GM12878 (cell line): ENCODE results near the gene EDEM3. TPM values are rescaled to one million over a fixed set of nuclear protein-coding genes. Genes with fewer than 3 reads are reported as not detected.

Experiments
- ATAC-seq: fragments of 200-7000 bp; cut with Tn5 transposase; 3 replicates; pipeline ENCODE4 v1.9.1; 2020; ENCODE audit warnings: mild to moderate bottlenecking, moderate library complexity
- BruUV-seq: library from RNA; stranded (reverse); fragments of 400-500 nt; replicated peaks from 2 replicates; lab custom pipeline; 2021; lab: Mats Ljungman, UMichigan
- CTCF ChIA-PET: fragments of 300-600 bp; sonication (Branson Sonifier 250); formaldehyde crosslinking; extraction: SDS; loops from one replicate; lab custom pipeline; 2021; ENCODE audit warnings: inconsistent platforms; lab: Yijun Ruan, JAX
- POLR2A ChIA-PET: fragments of 350-600 bp; formaldehyde crosslinking; extraction: SDS; loops from one replicate; lab custom pipeline; 2021; ENCODE audit warnings: inconsistent platforms; lab: Charles Lee
- RAD21 ChIA-PET: fragments of 300-600 bp; sonication (Branson Sonifier 250); formaldehyde crosslinking; loops from one replicate; lab custom pipeline; 2023; ENCODE audit warnings: antibody characterized with exemption; ENCODE audit not compliant: unreplicated experiment; lab: Charles Lee
- SMC1A ChIA-PET: fragments of 300-600 bp; sonication (Branson Sonifier 250); formaldehyde crosslinking; loops from one replicate; lab custom pipeline; 2023; ENCODE audit not compliant: unreplicated experiment, uncharacterized antibody; lab: Charles Lee
- DNase-seq: peaks from one replicate; pipeline ENCODE4 v3.0.0-alpha.2; 2011; ENCODE audit warnings: low read depth, low spot score
- FAIRE-seq: peaks from 3 replicates; lab custom pipeline; 2011; peaks lifted over from hg19 to GRCh38; lab: Jason Lieb, UNC
- H2AFZ ChIP-seq: 2 replicates; pipeline ENCODE4 v1.6.0; 2011; ENCODE audit warnings: low read depth, low read length, control low read depth; ENCODE audit not compliant: control insufficient read depth
- H3K27ac ChIP-seq: 2 replicates; pipeline ENCODE4 v1.5.1; 2011; ENCODE audit warnings: control low read depth; ENCODE audit not compliant: control insufficient read depth, insufficient read depth
- H3K27me3 ChIP-seq, 2 experiments: replicated peaks in 1 of 2; 2 replicates each; pipeline versions ENCODE4 v1.6.0 to v1.6.1; 2011; ENCODE audit warnings: low read length in 1 of 2; ENCODE audit not compliant: control insufficient read depth in 2 of 2, insufficient read depth in 2 of 2
- H3K36me3 ChIP-seq, 2 experiments: 2 replicates each; pipeline ENCODE4 v1.5.1; 2011; ENCODE audit warnings: low read length in 1 of 2; ENCODE audit not compliant: control insufficient read depth in 2 of 2, insufficient read depth in 2 of 2
- H3K4me1 ChIP-seq: 2 replicates; pipeline ENCODE4 v1.6.1; 2011; ENCODE audit warnings: mild to moderate bottlenecking, low read length, moderate library complexity, mixed read lengths; ENCODE audit not compliant: control insufficient read depth, insufficient read depth
- H3K4me2 ChIP-seq: 2 replicates; pipeline ENCODE4 v1.6.0; 2011; ENCODE audit warnings: control low read depth; ENCODE audit not compliant: control insufficient read depth, insufficient read depth
- H3K4me3 ChIP-seq: fragments of 200-600 bp; sonication (generic); 2 replicates; pipeline ENCODE4 v1.5.1; 2016
- H3K79me2 ChIP-seq: 2 replicates; pipeline ENCODE4 v1.6.0; 2011; ENCODE audit warnings: low read length; ENCODE audit not compliant: control insufficient read depth, insufficient read depth
- H3K9ac ChIP-seq: 2 replicates; pipeline ENCODE4 v1.8.0; 2011; ENCODE audit warnings: low read length, control low read depth, mixed read lengths; ENCODE audit not compliant: control insufficient read depth, insufficient read depth
- H3K9me3 ChIP-seq: replicated peaks from 3 replicates; pipeline ENCODE4 v1.5.1; 2011; ENCODE audit warnings: mild to moderate bottlenecking, low read length; ENCODE audit not compliant: control insufficient read depth, insufficient read depth
- H4K20me1 ChIP-seq: 2 replicates; pipeline ENCODE4 v1.6.0; 2011; ENCODE audit not compliant: control insufficient read depth, insufficient read depth
- BACH1 ChIP-seq: fragments of 450-650 bp; IDR thresholded peaks from 2 replicates; pipeline ENCODE4 v1.6.1; 2017; ENCODE audit warnings: mild to moderate bottlenecking, borderline replicate concordance
- IRF5 ChIP-seq: fragments of 450-650 bp; IDR thresholded peaks from 2 replicates; pipeline ENCODE4 v1.6.1; 2017; ENCODE audit warnings: borderline replicate concordance
- RCOR1 ChIP-seq: conservative IDR thresholded peaks from 2 replicates; pipeline ENCODE4 v1.6.1; 2012; ENCODE audit warnings: low read depth, low read length, improper control_type of control experiment
- WGBS: methylation state at CpG from one replicate; pipeline ENCODE4 v1.1.6; 2016; ENCODE audit warnings: low lambda C conversion rate; ENCODE audit not compliant: insufficient replicate concordance, insufficient coverage; ENCODE audit errors: missing lambda C conversion rate; 5-methylcytosine and 5-hydroxymethylcytosine counted together
- in situ Hi-C: fragments of 300-500 bp; cut with MboI; formaldehyde crosslinking; loops from 9 replicates; pipeline ENCODE4 v1.14.3; 2018; ENCODE audit warnings: mixed read lengths
- intact Hi-C: fragments of 100-400 bp; cut with micrococcal nuclease; formaldehyde crosslinking; loops from one replicate; pipeline ENCODE4 v1.14.2; 2022; ENCODE audit not compliant: unreplicated experiment
- polyA plus RNA-seq, 11 experiments: library from polyadenylated mRNA; depleted of rRNA in 4 of 11; unstranded in 6 of 11; stranded (reverse) in 5 of 11; fragments of >200 nt; fragmentation: Nextera tagmentation in 4 of 11; fragmentation: Illumina TruSeq in 1 of 11; extraction: Ambion mirVana in 4 of 11; extraction: Trizol in 1 of 11; gene quantifications; 1 replicate in 1 of 11; 2 replicates in 10 of 11; pipeline versions ENCODE4 v1.2.1 to v1.2.3, GENCODE V29; 2011 to 2016; ENCODE audit warnings: inconsistent platforms in 2 of 11, missing spikeins in 2 of 11, low read depth in 1 of 11
- total RNA-seq, 4 experiments: library from RNA; depleted of rRNA in 3 of 4; stranded (reverse); fragments of >200 nt in 3 of 4; fragmentation: Illumina TruSeq in 1 of 4; extraction: Trizol in 1 of 4; gene quantifications; 2 replicates each; pipeline versions ENCODE4 v1.2.1 to v1.2.3, GENCODE V29; 2013 to 2021
- TF ChIP-seq, protein P1 (sequence below): IDR thresholded peaks from 2 replicates; pipeline ENCODE4 v1.6.1; 2012; ENCODE audit warnings: improper control_type of control experiment, low read depth, low read length; ENCODE audit not compliant: insufficient replicate concordance

EDEM3 gene
- total and polyA plus RNA-seq, 10 of the 15 experiments (the other 5 are each of a cell fraction or from before 2014, with no cell fraction given): 6.4 to 19.3 (median 14.3) TPM

GRCh38 chr1:184793967-184794366 lies 39.3 kb upstream of the EDEM3 start (continued):
- TF ChIP-seq, protein P1, sequence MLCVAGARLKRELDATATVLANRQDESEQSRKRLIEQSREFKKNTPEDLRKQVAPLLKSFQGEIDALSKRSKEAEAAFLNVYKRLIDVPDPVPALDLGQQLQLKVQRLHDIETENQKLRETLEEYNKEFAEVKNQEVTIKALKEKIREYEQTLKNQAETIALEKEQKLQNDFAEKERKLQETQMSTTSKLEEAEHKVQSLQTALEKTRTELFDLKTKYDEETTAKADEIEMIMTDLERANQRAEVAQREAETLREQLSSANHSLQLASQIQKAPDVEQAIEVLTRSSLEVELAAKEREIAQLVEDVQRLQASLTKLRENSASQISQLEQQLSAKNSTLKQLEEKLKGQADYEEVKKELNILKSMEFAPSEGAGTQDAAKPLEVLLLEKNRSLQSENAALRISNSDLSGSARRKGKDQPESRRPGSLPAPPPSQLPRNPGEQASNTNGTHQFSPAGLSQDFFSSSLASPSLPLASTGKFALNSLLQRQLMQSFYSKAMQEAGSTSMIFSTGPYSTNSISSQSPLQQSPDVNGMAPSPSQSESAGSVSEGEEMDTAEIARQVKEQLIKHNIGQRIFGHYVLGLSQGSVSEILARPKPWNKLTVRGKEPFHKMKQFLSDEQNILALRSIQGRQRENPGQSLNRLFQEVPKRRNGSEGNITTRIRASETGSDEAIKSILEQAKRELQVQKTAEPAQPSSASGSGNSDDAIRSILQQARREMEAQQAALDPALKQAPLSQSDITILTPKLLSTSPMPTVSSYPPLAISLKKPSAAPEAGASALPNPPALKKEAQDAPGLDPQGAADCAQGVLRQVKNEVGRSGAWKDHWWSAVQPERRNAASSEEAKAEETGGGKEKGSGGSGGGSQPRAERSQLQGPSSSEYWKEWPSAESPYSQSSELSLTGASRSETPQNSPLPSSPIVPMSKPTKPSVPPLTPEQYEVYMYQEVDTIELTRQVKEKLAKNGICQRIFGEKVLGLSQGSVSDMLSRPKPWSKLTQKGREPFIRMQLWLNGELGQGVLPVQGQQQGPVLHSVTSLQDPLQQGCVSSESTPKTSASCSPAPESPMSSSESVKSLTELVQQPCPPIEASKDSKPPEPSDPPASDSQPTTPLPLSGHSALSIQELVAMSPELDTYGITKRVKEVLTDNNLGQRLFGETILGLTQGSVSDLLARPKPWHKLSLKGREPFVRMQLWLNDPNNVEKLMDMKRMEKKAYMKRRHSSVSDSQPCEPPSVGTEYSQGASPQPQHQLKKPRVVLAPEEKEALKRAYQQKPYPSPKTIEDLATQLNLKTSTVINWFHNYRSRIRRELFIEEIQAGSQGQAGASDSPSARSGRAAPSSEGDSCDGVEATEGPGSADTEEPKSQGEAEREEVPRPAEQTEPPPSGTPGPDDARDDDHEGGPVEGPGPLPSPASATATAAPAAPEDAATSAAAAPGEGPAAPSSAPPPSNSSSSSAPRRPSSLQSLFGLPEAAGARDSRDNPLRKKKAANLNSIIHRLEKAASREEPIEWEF: no peak
- TF ChIP-seq RCOR1: no peak

DNA sequence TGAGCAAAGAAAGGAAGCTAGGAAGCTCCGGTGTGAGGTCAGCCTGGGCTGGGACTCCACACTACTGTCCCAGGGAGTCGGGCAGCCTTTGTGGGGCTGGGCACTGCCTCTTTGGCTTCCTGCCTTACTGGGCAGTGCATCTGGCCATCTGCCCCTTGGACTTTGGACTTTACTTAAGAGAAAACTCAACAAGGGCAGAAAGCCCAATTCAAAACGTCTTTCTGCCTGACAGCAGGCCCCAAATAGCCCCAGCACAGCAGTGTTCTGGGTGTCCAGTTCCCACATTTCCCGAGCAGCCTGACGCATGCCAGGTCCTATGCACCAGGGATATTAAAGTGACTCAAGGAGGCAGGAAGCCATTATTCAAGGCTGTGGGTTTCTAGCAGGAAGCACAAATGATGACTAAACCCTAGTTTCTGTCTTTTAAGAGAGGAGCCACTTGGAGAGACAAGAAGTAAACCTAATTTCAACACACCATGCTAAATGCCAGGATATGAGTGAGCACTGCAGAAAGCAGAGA lies 37.9 kb upstream of the EDEM3 start:
- no peak for DNase-seq
- H3K79me2 ChIP-seq: no peaks in the 10 kb centered on the region
- BruUV-seq: no TSS peak
- TF ChIP-seq IRF5 (no peak), BACH1 (no peak)
- no peak overlapping the region for H3K27ac ChIP-seq
- CTCF ChIA-PET: interaction anchor here (0.8 to 3.9 kb wide), 4 partner anchors 11 to 378 kb away, joined by 3 to 18 read pairs (median 8); no protein-coding TSS in a partner anchor
- POLR2A ChIA-PET: no interaction called here
- no peaks in the 10 kb centered on the region for H3K9me3 ChIP-seq
- no peak overlapping the region for H3K4me2 ChIP-seq
- in situ Hi-C loops (no loop called here), intact Hi-C loops (no loop called here)
- 79% methylated on average over 5 of the region's 5 CpGs for WGBS
- FAIRE-seq: peak; percentile 31
- SMC1A ChIA-PET: interaction anchor here (1.2 to 2.6 kb wide), 3 partner anchors 13 to 17 kb away, joined by 4 to 8 read pairs (median 4); no protein-coding TSS in a partner anchor
- no peak overlapping the region for H3K9ac ChIP-seq
- peak; percentile 74 for ATAC-seq
- H3K4me3 ChIP-seq: no peak overlapping the region
- no peak overlapping the region for H2AFZ ChIP-seq
- H3K4me1 ChIP-seq: no peaks in the 10 kb centered on the region
- H4K20me1 ChIP-seq: no peaks in the 10 kb centered on the region
- H3K36me3 ChIP-seq: peaks cover 0 to 4% of the 10 kb centered on the region in 2 experiments; a peak in 1 of 4 replicates
- H3K27me3 ChIP-seq: no peaks in the 10 kb centered on the region
- RAD21 ChIA-PET: interaction anchor here (0.5 to 1.9 kb wide), 2 partner anchors 13 to 381 kb away, joined by 3 to 4 read pairs; no protein-coding TSS in a partner anchor
